OCI-M2 (cell line): ENCODE results near the gene CDC42SE2.
"Not testable (repeated sequence)": the region's sequence is repeated elsewhere in the genome, so short reads cannot be mapped to it uniquely, and the experiment has no call there.

Experiments
- DNase-seq: peaks from one replicate; lab custom pipeline; 2025; ENCODE audit not compliant: unreplicated experiment; lab: John Stamatoyannopoulos, UW

CDC42SE2 gene

DNA sequence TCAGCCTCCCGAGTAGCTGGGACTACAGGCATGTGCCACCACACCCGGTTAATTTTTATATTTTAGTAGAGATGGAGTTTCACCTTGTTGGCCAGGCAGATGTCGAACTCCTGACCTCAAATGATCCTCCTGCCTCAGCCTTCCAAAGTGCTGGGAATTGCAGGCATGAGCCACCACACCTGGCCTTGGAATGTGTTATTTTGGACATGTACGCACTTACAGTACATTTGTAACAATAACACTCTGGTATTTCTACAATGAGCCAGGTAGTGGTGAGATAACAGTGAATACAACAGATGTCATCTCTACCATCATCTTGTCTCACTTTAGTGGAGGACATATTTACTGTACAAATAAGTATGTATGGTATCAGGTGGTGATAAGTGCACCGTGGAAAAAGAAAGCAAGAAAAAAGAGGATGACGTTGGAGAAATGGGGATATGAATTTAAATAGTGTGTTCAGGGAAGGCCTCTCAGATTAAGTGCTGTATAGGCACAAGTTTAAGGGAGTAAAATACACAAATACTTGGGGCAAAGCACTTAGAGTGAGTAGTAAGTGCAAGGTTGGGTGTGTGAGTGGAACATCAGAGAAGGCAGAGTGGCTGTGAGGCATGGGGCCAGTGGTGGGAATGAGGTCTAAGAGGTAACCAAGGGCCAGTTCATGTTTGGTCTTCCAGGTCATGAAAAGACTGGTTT is 100.1 kb downstream of the CDC42SE2 start:
- DNase-seq, result no peak

GRCh38 chr5:131364507-131365050 is 100.7 kb downstream of the CDC42SE2 start:
- no peak for DNase-seq

GRCh38 chr5:131366428-131366827 is 102.6 kb downstream of the CDC42SE2 start:
- DNase-seq, result no peak

GRCh38 chr5:131367219-131367860 is 103.5 kb downstream of the CDC42SE2 start:
- no peak for DNase-seq

DNA sequence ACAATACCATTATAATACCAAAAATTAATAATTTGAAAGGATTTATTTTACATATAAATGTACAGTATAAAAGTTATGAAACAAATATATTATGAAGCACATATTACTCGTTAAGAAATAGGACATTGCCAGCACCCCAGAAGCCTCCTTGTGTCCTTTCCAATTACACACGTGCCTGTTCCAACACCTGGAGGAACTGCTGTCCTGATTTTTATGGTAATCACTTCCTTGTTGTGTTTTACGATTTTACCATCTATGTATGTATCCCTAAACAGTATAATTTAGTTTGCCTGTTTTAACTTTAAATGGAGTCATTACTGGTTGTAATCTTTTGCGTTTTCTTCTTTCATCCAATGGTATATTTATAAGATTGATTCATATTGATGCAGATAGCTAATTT is 105.0 kb downstream of the CDC42SE2 start:
- DNase-seq, result no peak

DNA sequence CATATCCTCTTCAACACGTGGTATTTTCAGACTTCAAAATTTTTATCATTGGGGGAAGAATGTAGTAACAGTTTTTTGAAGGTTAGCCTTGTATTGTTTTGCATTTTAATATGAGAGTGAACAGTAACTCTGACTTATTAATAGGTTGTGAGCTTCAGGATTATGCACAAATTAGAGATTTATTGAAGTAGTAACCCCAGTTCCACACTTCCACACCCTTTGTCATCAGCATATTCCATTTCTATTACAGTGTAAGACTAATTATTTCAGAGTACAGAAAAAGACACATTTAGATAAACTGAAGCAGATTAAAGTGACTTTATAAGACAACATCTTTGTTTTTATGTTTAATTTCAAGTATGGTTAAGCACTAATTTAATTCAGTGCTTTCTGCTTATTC is 105.7 kb downstream of the CDC42SE2 start:
- DNase-seq, result no peak

GRCh38 chr5:131371835-131372234 is 108.0 kb downstream of the CDC42SE2 start:
- DNase-seq, result no peak

DNA sequence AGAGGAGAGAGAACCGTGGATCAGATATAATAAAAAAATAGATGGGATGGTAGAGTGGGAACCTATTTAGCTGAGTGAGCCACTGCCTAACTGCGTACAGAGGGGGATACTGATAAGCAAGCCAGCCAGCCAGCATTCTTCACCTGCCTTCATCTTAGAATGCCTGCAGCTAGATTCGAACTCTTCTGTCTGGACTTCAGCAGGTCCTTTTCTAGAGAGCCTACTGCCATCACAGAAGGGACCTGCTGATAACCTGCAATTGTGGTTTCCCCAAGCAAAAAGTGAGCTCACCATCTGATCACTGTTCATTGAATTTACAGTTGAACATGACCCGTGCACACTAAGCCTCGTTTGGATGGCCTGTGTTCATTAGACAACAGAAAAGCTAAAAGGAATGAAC is 109.4 kb downstream of the CDC42SE2 start:
- no peak for DNase-seq

DNA sequence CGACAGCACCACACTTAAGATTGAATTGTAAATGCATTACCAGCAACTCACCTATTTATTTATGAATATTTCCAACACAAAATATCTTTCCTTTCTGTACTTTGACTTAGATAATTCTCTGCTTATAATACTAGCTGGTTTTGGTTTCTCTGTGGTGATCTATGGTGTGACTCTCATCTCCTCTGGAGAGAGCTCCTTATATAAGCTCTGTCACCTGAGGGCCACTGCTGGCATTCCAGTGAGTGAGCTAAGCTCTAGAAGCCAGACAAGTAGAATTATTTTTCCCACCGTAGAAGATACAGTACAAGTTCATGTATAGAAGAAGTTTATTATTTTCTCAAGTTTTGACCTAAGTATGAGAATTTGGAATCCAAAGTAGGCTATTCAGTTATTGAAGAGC is 111.5 kb downstream of the CDC42SE2 start:
- no peak for DNase-seq

- DNase-seq, result no peak
Observed at GRCh38 chr5:131377346-131377745, 113.5 kb downstream of the CDC42SE2 start.

DNA sequence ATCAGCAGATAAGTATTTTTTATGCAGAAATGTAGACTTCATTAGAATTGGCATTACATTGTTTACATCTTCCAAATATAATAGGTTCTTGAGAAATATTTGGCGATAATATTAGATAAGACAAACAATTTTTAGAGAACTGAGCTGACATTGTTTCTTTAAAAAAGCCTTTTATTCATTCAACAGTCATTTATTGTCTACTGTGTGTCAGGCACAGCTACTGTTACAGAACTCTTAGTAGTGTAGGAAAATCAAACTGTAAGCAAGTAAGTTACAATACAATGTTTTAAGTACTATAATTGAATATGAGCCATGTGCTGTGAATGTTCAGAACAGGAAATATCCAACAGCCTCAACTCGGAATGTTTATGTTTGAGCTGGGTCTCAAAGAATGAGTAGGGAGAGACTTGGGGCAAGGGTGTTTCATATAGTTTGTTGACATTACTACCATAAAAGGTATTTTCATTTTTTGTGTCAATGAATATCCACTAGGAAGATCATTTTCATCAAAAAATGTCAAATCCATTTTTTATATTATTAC is 114.0 kb downstream of the CDC42SE2 start:
- no peak for DNase-seq

DNA sequence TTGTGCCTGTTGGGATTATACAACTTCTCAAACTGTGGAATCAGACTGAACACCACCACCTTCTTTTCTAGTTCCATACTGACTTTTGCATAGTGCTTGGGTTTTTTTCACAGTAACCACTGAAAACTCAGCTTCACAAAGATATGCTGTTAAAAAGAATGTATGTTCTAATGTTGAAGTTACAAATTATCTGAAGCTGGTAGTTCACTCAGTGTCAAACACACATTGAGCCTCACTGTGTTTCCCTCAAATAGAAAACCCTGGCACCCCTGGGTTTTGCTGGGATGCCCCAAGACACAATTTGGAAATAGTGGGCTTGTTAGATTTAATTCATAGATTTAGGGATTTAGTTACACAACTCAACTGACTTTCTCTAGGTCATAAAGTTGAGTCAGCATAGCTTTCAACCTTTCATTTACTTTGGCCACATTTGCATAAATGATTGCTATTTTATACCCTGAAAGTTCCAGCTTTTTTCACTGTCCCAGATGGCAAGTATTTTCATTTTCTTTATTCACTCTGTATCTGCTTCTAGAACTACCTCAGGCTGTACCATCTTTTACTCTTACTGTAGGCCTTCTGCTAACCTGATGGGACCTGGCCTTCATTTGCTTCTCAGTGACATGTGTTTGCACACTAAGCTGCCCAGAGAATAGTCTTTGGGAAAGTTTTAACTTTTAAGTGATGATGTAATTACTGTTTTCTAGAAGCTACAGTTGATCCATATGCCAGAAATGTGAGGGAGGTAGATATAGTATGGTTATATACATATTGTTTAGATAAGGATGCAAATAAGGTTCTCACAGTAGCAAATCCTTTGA is 115.1 kb downstream of the CDC42SE2 start:
- no peak for DNase-seq

DNA sequence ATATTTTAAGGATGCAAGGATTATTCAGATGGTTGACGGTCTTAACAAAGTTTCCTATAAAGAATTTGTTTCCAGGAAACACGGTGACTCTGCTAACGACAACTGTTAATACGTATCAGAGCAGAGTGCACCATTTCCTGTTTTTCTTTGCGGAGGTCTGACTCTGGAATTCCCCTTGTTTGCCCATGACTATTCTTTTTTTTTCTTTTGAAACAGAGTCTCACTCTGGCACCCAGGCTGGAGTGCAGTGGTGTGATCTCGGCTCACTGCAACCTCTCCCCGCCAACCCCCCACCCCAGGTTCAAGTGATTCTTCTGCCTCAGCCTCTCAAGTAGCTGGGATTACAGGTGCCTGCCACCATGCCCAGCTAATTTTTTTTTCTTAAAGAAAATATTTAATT is 115.9 kb downstream of the CDC42SE2 start:
- DNase-seq, result no peak

DNA sequence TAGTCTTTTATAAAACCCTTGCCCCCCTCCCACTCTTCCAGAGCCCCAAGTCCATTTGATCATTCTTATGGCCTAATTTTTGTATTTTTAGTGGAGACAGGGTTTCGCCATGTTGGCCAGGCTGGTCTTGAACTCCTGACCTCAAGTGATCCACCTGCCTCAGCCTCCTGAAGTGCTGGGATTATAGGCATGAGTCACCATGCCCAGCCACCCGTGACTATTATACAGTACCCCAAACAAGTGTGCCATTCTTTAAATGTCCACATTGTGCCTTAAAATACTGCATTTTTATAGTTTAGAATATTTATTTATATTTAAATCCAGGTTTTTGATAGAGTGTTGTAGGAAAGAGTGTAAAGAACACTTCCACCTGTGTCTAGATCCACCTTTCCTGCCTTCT is 116.4 kb downstream of the CDC42SE2 start:
- not testable (repeated sequence) for DNase-seq

GRCh38 chr5:131381021-131381420 is 117.2 kb downstream of the CDC42SE2 start:
- DNase-seq, result no peak

GRCh38 chr5:131381777-131382176 is 117.9 kb downstream of the CDC42SE2 start:
- DNase-seq, result no peak

DNA sequence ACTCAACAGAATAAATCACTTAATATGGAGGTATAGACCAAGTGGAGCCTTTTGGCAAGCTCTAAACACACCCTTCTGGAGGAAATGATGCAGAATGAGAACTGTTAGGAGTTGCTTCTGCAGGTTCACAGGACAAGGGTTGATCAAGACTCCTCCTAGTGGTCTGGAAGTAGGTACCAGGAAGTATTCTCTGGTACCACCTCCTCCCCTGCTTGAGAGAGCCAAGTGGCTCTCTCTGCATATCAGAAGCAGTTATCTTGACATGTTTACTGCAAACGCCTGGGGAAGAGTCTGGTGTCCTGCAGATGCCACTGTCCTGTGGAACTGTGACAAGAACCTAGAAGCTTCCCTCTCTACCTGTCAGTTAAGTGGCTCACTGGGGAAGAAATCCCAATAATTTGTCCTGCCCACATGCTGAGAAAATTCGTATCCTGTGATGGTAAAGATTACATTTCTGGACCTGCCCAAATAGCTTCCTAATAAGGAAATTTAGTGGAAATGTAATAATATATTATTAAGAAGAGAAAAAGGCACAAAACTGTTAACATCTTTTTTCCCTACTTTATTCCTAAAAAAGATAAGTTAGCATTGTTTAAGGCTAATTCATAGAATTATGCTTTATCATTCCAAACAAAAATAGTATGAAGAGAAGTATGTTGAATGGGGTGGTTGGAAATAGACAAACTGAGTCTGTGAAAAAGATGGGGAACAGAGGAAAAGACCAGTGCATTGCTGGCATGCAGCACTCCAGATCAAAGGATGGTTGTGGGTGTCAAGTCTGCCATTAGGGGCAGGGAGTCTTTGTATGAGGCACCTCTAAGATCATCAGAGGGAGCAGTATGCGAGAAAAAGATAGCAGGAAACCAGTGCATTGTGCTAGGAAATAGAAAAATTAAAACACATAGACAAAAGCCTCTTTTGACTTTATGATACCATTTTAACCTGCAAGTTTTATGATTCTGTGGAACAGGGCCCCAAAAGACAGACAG is 118.8 kb downstream of the CDC42SE2 start:
- DNase-seq, result no peak

DNA sequence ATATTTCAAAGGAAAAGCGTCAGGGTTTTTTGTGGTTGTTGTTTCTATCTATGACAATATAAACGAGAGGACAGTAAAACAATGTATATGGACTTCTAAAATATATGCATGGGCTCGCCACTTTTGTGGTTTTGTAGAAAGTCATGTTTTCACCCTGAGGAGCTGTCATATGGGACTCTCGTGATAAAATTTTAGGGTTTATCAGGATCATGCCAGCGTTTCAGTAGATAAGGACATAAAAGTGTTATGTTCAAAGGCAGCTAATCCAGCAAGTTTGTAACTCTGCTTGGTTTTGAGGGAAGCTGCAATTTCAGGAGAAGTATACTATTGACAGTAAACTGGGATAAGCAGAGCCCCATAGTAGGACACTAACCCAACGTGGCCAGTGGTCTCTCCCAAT is 120.3 kb downstream of the CDC42SE2 start:
- DNase-seq, result no peak

DNA sequence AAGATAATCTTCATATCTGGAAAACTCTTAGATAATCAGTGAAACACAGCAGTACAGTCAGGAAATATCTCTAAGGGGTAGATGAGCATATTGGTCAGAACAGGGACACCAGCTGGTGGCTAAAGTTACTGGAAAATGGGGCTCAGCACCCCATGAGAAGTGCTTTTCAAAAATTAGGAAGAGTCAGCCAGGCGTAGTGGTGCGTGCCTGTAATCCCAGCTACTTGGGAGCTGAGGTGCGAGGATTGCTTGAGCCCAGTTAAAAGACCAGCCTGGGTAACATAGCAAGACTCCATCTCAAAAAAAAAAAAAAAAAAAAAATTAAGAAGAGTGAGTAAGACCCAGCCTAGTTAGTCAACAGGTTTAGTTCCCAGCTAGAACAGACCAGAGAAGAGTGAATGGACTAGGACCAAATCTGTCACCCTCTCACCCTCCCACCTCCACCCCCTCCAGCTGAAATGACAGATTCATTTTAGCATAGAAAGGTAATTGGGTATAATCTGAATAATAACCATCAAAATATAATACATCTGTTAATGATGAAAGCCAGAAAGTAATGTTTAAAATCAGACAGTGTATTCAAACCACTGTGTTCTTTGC is 120.9 kb downstream of the CDC42SE2 start:
- no peak for DNase-seq

DNA sequence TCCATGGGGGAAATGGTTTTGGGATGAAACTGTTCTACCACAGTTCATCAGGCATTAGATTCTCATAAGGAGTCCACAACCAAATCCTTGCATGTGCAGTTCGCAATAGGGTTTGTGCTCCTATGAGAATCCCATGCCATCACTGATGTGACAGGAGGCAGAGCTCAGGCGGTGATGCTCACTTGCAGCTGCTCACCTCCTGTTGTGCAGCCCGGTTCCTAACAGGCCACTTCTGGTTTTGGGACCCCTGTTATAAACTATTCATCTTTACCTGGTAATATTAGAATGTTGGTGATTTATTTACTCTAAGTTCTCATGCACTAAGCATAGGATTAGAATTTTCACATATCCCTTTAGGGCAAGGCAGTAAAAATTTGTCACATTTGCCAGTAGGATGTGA is 122.3 kb downstream of the CDC42SE2 start:
- DNase-seq, result no peak
